Nephron (organoid): Measurements from ENCODE around the gene ZNF516.

ENCODE experiments used
- H3K27ac Mint-ChIP-seq, 3 experiments: 2 replicates each; pipeline ENCODE4 v1.8.0; 2020; ENCODE audit warnings: mixed read lengths in 3 of 3, mild to moderate bottlenecking in 2 of 3, moderate library complexity in 1 of 3
- H3K27me3 Mint-ChIP-seq: 2 replicates; pipeline ENCODE4 v1.8.0; 2021; ENCODE audit warnings: low read depth, mild to moderate bottlenecking, moderate library complexity, mixed read lengths
- H3K36me3 Mint-ChIP-seq: 2 replicates; pipeline ENCODE4 v1.8.0; 2020; ENCODE audit warnings: low read depth, mixed read lengths
- H3K4me1 Mint-ChIP-seq: 2 replicates; pipeline ENCODE4 v1.8.0; 2020; ENCODE audit warnings: mixed read lengths
- H3K4me3 Mint-ChIP-seq, 3 experiments: 2 replicates each; pipeline ENCODE4 v1.8.0; 2020; ENCODE audit warnings: mild to moderate bottlenecking in 3 of 3, mixed read lengths in 3 of 3, moderate library complexity in 2 of 3
- H3K9me3 Mint-ChIP-seq: 2 replicates; pipeline ENCODE4 v1.8.0; 2020; ENCODE audit warnings: mixed read lengths
- TF ChIP-seq, protein P1 (sequence below), 3 experiments: fragments of 200-600 bp; sonication (generic); IDR thresholded peaks; one replicate each; pipeline ENCODE4 v1.5.0; 2021; ENCODE audit warnings: antibody characterized with exemption in 3 of 3; ENCODE audit not compliant: unreplicated experiment in 3 of 3

Gene ZNF516

DNA sequence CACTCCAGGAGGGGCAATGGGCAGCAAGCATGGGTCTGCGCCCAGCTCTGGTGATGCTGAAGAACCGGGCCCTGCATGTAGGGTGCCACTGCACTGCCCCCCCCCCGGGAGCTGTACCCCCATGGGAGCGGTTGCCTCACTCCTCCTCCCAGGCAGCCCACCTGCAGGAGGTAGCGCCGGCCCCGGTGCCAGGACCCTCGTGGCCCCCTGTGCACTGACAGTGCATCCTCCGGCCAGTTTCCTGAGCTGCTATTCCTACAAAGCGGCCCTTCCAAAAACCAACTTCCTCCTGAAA lies 109.4 kb downstream of the ZNF516 start:
- TF ChIP-seq, protein P1, sequence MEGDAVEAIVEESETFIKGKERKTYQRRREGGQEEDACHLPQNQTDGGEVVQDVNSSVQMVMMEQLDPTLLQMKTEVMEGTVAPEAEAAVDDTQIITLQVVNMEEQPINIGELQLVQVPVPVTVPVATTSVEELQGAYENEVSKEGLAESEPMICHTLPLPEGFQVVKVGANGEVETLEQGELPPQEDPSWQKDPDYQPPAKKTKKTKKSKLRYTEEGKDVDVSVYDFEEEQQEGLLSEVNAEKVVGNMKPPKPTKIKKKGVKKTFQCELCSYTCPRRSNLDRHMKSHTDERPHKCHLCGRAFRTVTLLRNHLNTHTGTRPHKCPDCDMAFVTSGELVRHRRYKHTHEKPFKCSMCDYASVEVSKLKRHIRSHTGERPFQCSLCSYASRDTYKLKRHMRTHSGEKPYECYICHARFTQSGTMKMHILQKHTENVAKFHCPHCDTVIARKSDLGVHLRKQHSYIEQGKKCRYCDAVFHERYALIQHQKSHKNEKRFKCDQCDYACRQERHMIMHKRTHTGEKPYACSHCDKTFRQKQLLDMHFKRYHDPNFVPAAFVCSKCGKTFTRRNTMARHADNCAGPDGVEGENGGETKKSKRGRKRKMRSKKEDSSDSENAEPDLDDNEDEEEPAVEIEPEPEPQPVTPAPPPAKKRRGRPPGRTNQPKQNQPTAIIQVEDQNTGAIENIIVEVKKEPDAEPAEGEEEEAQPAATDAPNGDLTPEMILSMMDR (IDR thresholded peaks at IDR 0.05; ENCODE audit: unreplicated experiment in 3 of 3), result no peak
- H3K36me3 Mint-ChIP-seq, result peaks cover 45% of the 10 kb centered on the region
- no peak overlapping the region for H3K27ac Mint-ChIP-seq
- H3K27me3 Mint-ChIP-seq, result no peaks in the 10 kb centered on the region
- H3K9me3 Mint-ChIP-seq, result no peaks in the 10 kb centered on the region
- H3K4me3 Mint-ChIP-seq, result no peak overlapping the region
- H3K4me1 Mint-ChIP-seq, result peaks cover 25% of the 10 kb centered on the region

DNA sequence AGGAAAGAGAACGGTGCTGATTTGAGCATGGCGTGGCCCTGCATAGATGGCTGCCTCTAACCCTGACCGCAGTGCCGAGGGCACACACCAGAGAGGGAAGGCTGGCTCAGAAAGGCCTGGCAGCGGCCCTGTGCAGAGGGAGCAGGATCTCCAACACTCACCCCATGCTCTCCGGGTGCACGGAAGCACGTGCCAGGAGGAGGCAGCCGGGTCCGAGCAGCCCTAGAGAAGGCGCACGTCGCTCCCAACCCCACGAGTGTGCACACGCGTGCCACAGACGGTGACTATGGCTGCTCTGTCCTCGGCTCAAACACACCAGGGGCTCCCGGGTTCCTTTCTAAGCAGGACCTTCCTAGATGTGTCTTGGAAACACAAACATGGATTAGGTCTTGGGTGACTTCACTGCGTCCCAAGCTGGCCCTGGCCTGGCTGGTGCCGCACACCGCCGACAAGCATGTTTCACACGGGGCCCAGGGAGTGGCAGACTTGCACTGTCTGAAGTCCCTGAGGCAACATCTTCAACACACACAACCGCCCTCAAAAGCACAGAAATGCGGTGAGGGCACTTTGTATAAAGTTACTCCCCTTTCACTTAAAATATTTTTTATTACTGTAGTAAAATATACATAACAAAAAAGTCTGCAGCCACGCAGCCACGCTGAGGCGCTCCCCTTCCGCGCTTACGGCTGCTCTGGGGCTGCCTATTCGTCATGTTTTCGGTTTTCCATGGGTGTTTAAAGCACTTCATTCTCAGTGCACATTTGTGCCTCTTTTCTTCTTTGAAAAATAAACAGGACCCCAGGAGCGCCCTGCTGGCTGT lies 110.0 kb downstream of the ZNF516 start:
- Mint-ChIP-seq H3K27me3 (no peaks in the 10 kb centered on the region), H3K4me1 (peaks cover 22% of the 10 kb centered on the region), H3K9me3 (no peaks in the 10 kb centered on the region), H3K27ac (no peak overlapping the region), H3K4me3 (no peak overlapping the region), H3K36me3 (peaks cover 47% of the 10 kb centered on the region)
- TF ChIP-seq, protein P1 (IDR thresholded peaks at IDR 0.05; ENCODE audit: unreplicated experiment in 3 of 3), result no peak

- no peaks in the 10 kb centered on the region for H3K9me3 Mint-ChIP-seq
- TF ChIP-seq, protein P1 (IDR thresholded peaks at IDR 0.05; ENCODE audit: unreplicated experiment in 3 of 3), result no peak
- no peaks in the 10 kb centered on the region for H3K27me3 Mint-ChIP-seq
- peaks cover 14% of the 10 kb centered on the region for H3K4me1 Mint-ChIP-seq
- H3K36me3 Mint-ChIP-seq, result peaks cover 47% of the 10 kb centered on the region
- H3K4me3 Mint-ChIP-seq, result no peak overlapping the region
- H3K27ac Mint-ChIP-seq, result no peak overlapping the region
Observed at GRCh38 chr18:76384114-76384790, 110.8 kb downstream of the ZNF516 start.

GRCh38 chr18:76383636-76384035 lies 111.4 kb downstream of the ZNF516 start:
- H3K27me3 Mint-ChIP-seq, result no peaks in the 10 kb centered on the region
- peaks cover 41% of the 10 kb centered on the region for H3K36me3 Mint-ChIP-seq
- H3K4me3 Mint-ChIP-seq, result no peak overlapping the region

GRCh38 chr18:76382275-76382674 lies 112.8 kb downstream of the ZNF516 start:
- no peak overlapping the region for H3K4me3 Mint-ChIP-seq
- no peaks in the 10 kb centered on the region for H3K9me3 Mint-ChIP-seq
- no peak overlapping the region for H3K27ac Mint-ChIP-seq
- no peaks in the 10 kb centered on the region for H3K27me3 Mint-ChIP-seq
- peaks cover 38% of the 10 kb centered on the region for H3K36me3 Mint-ChIP-seq
- H3K4me1 Mint-ChIP-seq, result peaks cover 4% of the 10 kb centered on the region
- TF ChIP-seq, protein P1 (IDR thresholded peaks at IDR 0.05; ENCODE audit: unreplicated experiment in 3 of 3), result no peak

More at GRCh38 chr18:76383636-76384035, 111.4 kb downstream of the ZNF516 start:
- Mint-ChIP-seq H3K4me1 (peaks cover 8% of the 10 kb centered on the region), H3K9me3 (no peaks in the 10 kb centered on the region), H3K27ac (no peak overlapping the region)
- TF ChIP-seq, protein P1 (IDR thresholded peaks at IDR 0.05; ENCODE audit: unreplicated experiment in 3 of 3), result no peak
